ENCODE data around the gene CACNA2D4.

CACNA2D4 gene

DNA sequence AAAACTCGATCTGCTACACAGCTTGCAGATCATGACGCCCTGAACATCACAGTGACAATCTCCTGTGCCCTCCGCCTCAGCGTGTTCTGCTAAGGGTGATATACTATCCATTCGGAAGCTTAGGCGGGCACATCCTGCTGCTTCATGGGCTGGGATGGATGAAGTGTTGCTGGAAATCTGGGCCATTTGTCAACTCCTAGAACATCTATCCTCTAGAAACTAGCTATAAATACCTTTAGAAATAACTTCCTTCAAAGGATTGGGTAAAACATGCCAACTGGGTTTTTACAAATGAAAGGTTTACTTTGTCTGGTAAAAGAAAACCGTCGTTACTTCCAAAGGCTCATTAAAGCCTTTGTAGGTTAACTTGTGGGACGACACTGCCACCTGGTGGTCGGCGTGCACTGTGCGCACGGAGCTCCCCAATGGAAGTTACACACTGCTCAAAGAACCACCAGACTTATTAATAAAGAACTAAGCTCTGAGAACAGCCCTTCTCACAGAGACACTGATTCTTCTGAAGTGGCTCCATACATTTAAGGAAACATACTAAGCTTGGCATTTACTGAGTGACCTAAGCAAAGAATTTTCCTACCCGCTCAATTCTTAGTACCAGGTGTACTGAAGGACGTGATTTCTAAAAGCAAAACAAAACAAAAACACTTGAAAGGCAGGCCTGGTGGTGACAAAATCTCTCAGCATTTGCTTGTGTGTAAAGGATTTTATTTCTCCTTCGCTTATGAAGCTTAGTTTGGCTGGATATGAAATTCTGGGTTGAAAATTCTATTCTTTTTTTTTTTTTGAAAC lies 21.6 kb upstream of the CACNA2D4 start:
- no peak overlapping the region for H3K4me3 ChIP-seq (ENCODE audit: low read length)
- H4K20me1 ChIP-seq (ENCODE audit: insufficient read depth, low read length): no peaks in the 10 kb centered on the region
- H3K27ac ChIP-seq (ENCODE audit: low read length): no peak overlapping the region
- no peak overlapping the region for H3K9ac ChIP-seq (ENCODE audit: low read length)
- H3K79me2 ChIP-seq (ENCODE audit: low read length): no peaks in the 10 kb centered on the region
- no peaks in the 10 kb centered on the region for H3K36me3 ChIP-seq (replicated peaks; ENCODE audit: insufficient read depth, low read length)
- no peaks in the 10 kb centered on the region for H3F3A ChIP-seq (ENCODE audit: insufficient read depth, low read length)
- peak overlapping the region; percentile 42; the same call in 1 of the 2 replicates for H2AFZ ChIP-seq (ENCODE audit: low read length)
- H3K9me3 ChIP-seq (replicated peaks; ENCODE audit: insufficient read depth, low read length): no peaks in the 10 kb centered on the region
- no peaks in the 10 kb centered on the region for H3K27me3 ChIP-seq (replicated peaks; ENCODE audit: insufficient read depth, low read length)
- H3K4me1 ChIP-seq (ENCODE audit: low read length): no peaks in the 10 kb centered on the region
- TF ChIP-seq, protein P1, sequence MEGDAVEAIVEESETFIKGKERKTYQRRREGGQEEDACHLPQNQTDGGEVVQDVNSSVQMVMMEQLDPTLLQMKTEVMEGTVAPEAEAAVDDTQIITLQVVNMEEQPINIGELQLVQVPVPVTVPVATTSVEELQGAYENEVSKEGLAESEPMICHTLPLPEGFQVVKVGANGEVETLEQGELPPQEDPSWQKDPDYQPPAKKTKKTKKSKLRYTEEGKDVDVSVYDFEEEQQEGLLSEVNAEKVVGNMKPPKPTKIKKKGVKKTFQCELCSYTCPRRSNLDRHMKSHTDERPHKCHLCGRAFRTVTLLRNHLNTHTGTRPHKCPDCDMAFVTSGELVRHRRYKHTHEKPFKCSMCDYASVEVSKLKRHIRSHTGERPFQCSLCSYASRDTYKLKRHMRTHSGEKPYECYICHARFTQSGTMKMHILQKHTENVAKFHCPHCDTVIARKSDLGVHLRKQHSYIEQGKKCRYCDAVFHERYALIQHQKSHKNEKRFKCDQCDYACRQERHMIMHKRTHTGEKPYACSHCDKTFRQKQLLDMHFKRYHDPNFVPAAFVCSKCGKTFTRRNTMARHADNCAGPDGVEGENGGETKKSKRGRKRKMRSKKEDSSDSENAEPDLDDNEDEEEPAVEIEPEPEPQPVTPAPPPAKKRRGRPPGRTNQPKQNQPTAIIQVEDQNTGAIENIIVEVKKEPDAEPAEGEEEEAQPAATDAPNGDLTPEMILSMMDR (IDR thresholded peaks at IDR 0.05; ENCODE audit: low read length): peak; percentile 96
- TF ChIP-seq EZH2phosphoT487 (IDR thresholded peaks at IDR 0.05; ENCODE audit: low read length): no peak
- H3K9me2 ChIP-seq (replicated peaks; ENCODE audit: insufficient read depth, low read length): no peaks in the 10 kb centered on the region
- H3K4me2 ChIP-seq (ENCODE audit: low read depth, low read length): peak overlapping the region; percentile 28
- DNase-seq: peak; percentile 78

DNA sequence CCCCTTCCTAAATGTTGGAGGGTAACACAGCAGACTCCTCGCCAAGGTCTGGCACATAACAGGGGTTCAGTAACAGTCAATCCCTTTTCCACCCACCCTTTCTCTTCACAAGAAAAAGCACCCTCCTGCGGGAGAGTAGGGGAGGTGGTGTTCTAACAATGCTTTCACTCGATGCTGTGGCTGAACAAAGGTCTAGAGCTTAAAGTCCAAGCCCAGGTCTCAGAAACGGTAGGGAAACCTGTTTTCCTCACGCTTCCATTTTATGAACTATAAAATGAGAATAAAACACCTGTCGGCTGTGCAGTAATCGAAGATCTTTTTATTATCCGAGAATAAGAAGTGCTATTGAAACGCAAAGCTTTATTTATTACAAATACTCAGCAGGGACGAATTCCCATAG lies 20.9 kb upstream of the CACNA2D4 start:
- no peak for TF ChIP-seq EZH2phosphoT487 (IDR thresholded peaks at IDR 0.05; ENCODE audit: low read length)
- TF ChIP-seq EZH2 (optimal IDR thresholded peaks at IDR 0.05; ENCODE audit: low read depth, low read length): no peak
- TF ChIP-seq, protein P1 (IDR thresholded peaks at IDR 0.05; ENCODE audit: low read length): no peak
- Histone ChIP-seq H3K36me3 (replicated peaks; ENCODE audit: insufficient read depth, low read length) (no peaks in the 10 kb centered on the region), H3K9ac (ENCODE audit: low read length) (no peak overlapping the region), H3K9me3 (replicated peaks; ENCODE audit: insufficient read depth, low read length) (no peaks in the 10 kb centered on the region), H3K27ac (ENCODE audit: low read length) (no peak overlapping the region), H3K27me3 (replicated peaks; ENCODE audit: insufficient read depth, low read length) (no peaks in the 10 kb centered on the region), H2AFZ (ENCODE audit: low read length) (no peak overlapping the region), H3K4me3 (ENCODE audit: low read length) (no peak overlapping the region), H3K9me2 (replicated peaks; ENCODE audit: insufficient read depth, low read length) (no peaks in the 10 kb centered on the region), H4K20me1 (ENCODE audit: insufficient read depth, low read length) (no peaks in the 10 kb centered on the region), H3K4me2 (ENCODE audit: low read depth, low read length) (no peak overlapping the region), H3K79me2 (ENCODE audit: low read length) (no peaks in the 10 kb centered on the region), H3K4me1 (ENCODE audit: low read length) (no peaks in the 10 kb centered on the region), H3F3A (ENCODE audit: insufficient read depth, low read length) (no peaks in the 10 kb centered on the region)
- DNase-seq: no peak

DNA sequence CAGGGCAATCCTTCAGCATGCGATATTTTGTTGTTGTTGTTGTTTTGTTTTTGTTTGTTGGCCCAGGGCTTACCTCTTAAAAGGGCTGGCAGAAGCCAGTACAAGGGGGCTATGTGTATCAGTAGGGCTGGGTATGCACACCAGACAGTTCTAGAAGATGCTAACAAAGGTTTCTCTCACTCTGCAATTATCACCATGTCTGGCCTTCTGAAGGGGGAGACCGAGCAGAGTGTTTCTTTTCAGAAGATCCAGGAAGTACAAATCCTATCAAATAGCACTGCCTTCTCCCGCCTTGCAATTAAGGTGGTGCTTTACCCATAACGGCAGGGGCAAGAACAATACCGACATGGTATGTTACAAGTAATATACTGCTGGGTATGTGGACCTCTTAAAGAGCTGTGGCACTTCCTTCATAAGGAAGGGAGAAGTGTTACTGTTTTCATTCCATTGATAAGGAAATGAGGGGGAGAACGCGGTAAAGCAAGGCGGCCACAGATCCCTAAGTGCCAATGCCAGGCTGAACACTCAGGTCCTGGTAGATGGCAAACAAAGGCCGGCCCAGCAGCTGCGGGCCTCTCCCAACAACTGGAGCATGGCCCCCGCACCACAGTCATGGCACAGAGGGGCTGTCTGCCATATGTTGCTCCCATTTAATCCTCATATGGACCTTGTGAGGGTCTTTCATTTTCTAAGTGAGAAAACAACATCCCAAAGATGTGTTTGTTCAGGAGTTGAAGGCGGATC lies 19.2 kb upstream of the CACNA2D4 start:
- no peak for DNase-seq
- Histone ChIP-seq H3K27ac (ENCODE audit: low read length) (no peak overlapping the region), H3K9me3 (replicated peaks; ENCODE audit: insufficient read depth, low read length) (no peaks in the 10 kb centered on the region), H3K4me1 (ENCODE audit: low read length) (no peaks in the 10 kb centered on the region), H2AFZ (ENCODE audit: low read length) (no peak overlapping the region), H3K27me3 (replicated peaks; ENCODE audit: insufficient read depth, low read length) (no peaks in the 10 kb centered on the region), H3K9me2 (replicated peaks; ENCODE audit: insufficient read depth, low read length) (no peaks in the 10 kb centered on the region), H3K4me3 (ENCODE audit: low read length) (no peak overlapping the region), H4K20me1 (ENCODE audit: insufficient read depth, low read length) (no peaks in the 10 kb centered on the region), H3K36me3 (replicated peaks; ENCODE audit: insufficient read depth, low read length) (no peaks in the 10 kb centered on the region), H3K9ac (ENCODE audit: low read length) (no peak overlapping the region), H3K4me2 (ENCODE audit: low read depth, low read length) (no peak overlapping the region), H3F3A (ENCODE audit: insufficient read depth, low read length) (no peaks in the 10 kb centered on the region), H3K79me2 (ENCODE audit: low read length) (no peaks in the 10 kb centered on the region)
- TF ChIP-seq EZH2phosphoT487 (IDR thresholded peaks at IDR 0.05; ENCODE audit: low read length) (no peak), EZH2 (optimal IDR thresholded peaks at IDR 0.05; ENCODE audit: low read depth, low read length) (no peak)
- TF ChIP-seq, protein P1 (IDR thresholded peaks at IDR 0.05; ENCODE audit: low read length): no peak
